ENCODE results near the gene MYO7A. TPM values are rescaled to one million over a fixed set of nuclear protein-coding genes. Genes with fewer than 3 reads are reported as not detected.

Gene MYO7A
- total RNA-seq, 1 donor from 2014 or later = 0.16 TPM

DNA sequence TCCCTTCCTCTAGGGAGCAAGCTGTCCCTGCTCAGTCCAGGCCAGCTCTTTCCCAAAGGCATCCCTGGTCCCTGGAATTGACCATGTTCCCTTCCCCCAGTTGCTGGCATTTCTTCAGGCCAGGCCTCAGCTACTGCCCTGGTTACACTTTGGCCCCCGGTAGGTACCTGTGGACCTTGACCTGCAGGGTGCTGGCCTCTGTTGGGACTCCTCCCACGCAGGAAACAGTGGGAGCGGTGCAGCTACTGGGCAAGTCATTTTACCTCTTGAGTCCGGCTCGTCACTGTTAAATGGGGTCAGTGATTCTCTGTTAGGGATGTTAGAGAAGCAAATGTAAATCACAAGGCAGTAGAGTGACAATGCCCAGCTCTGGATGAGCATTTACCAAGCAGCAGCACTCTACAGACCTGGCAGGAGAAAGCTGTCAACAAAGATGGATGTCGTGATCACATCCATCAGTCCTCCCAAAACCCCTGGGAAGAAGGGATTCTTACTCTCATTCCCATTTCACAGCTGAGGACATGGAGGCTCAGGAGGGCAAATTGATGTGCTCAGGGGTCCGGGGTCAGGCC, 16.9 kb downstream of the MYO7A start:
- no peak overlapping the region for H3K27ac Mint-ChIP-seq (ENCODE audit: unreplicated experiment)
- no peaks in the 10 kb centered on the region for H3K79me2 ChIP-seq (ENCODE audit: insufficient read depth, low read length)
- no peak overlapping the region for H3K4me3 Mint-ChIP-seq (ENCODE audit: unreplicated experiment)
- no peak for DNase-seq (ENCODE audit: low read depth)
- H3K36me3 ChIP-seq (ENCODE audit: insufficient read depth, low read length) = no peaks in the 10 kb centered on the region
- H2AFZ ChIP-seq (ENCODE audit: low read depth, low read length) = no peak overlapping the region
- no peak overlapping the region for H3K4me3 ChIP-seq (ENCODE audit: insufficient read depth, low read depth, low read length)
- H3K9ac ChIP-seq (ENCODE audit: low read length) = no peak overlapping the region
- peaks cover 53% of the 10 kb centered on the region for H3K27me3 Mint-ChIP-seq (ENCODE audit: low read depth, unreplicated experiment)
- H3K9me3 ChIP-seq (ENCODE audit: insufficient read depth, low read depth, low read length) = no peaks in the 10 kb centered on the region
- H3K9me3 Mint-ChIP-seq (ENCODE audit: unreplicated experiment) = no peaks in the 10 kb centered on the region
- no peak overlapping the region for H3K27ac ChIP-seq (ENCODE audit: low read depth, low read length)
- no peak for FAIRE-seq
- TF ChIP-seq, protein P1, sequence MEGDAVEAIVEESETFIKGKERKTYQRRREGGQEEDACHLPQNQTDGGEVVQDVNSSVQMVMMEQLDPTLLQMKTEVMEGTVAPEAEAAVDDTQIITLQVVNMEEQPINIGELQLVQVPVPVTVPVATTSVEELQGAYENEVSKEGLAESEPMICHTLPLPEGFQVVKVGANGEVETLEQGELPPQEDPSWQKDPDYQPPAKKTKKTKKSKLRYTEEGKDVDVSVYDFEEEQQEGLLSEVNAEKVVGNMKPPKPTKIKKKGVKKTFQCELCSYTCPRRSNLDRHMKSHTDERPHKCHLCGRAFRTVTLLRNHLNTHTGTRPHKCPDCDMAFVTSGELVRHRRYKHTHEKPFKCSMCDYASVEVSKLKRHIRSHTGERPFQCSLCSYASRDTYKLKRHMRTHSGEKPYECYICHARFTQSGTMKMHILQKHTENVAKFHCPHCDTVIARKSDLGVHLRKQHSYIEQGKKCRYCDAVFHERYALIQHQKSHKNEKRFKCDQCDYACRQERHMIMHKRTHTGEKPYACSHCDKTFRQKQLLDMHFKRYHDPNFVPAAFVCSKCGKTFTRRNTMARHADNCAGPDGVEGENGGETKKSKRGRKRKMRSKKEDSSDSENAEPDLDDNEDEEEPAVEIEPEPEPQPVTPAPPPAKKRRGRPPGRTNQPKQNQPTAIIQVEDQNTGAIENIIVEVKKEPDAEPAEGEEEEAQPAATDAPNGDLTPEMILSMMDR (IDR thresholded peaks at IDR 0.05; ENCODE audit: insufficient read depth, low read depth, low read length) = no peak
- no peak for TF ChIP-seq EZH2 (IDR thresholded peaks at IDR 0.05; ENCODE audit: insufficient read depth, low read length)
- no peaks in the 10 kb centered on the region for H3K36me3 Mint-ChIP-seq (ENCODE audit: low read depth, unreplicated experiment)
- peaks cover 4% of the 10 kb centered on the region for H3K4me1 Mint-ChIP-seq (ENCODE audit: low read depth, unreplicated experiment)
- peaks cover 15% of the 10 kb centered on the region for H3K4me1 ChIP-seq (ENCODE audit: insufficient read depth, low read length)
- peaks cover 7% of the 10 kb centered on the region for H3K27me3 ChIP-seq (ENCODE audit: insufficient read depth, low read length)
- H3K4me2 ChIP-seq (ENCODE audit: low read length) = no peak overlapping the region
- H4K20me1 ChIP-seq (ENCODE audit: insufficient read depth, low read length) = no peaks in the 10 kb centered on the region

DNA sequence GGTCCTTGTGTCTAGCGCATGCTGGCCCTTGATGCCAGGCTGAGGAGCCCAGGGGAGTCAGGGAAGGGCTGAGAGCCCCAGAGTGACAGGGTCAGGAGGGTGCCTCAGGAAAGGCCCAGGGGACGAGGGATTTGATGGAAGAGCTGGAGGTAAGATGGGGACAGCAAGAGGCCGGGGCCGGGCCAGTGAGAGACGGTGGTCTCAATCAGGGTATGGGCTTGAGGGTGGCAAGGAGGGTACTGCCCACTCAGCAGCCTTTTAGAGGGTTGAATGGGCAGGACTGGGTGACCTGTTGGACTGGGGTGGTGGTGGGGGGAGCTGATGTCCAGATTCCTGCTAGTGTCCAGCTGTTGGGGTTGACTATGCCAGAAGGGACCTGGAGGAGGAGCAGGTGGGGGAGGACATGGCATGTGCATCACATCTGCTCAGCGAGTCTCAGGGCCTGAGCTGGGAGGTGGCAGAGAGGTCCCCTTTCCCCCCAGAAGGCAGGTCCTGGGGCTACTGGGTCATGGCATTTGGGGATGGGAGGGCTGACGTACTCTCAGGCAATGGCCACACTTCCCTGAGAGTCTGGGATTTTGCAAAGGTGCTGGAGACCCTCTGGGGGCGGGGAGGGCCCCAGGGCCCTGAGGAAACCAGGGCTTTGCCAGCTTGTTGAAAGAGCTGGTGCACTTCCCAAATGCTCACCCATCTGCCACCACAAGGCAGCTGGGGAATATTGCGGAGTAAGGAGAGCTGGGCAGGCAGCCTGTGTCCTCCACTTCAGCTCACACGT, 18.4 kb downstream of the MYO7A start:
- Mint-ChIP-seq H3K4me1 (ENCODE audit: low read depth, unreplicated experiment) (peaks cover 4% of the 10 kb centered on the region), H3K27ac (ENCODE audit: unreplicated experiment) (no peak overlapping the region), H3K4me3 (ENCODE audit: unreplicated experiment) (no peak overlapping the region), H3K27me3 (ENCODE audit: low read depth, unreplicated experiment) (peaks cover 65% of the 10 kb centered on the region), H3K9me3 (ENCODE audit: unreplicated experiment) (no peaks in the 10 kb centered on the region), H3K36me3 (ENCODE audit: low read depth, unreplicated experiment) (no peaks in the 10 kb centered on the region)
- Histone ChIP-seq H3K9me3 (ENCODE audit: insufficient read depth, low read depth, low read length) (no peaks in the 10 kb centered on the region), H3K27me3 (ENCODE audit: insufficient read depth, low read length) (peaks cover 7% of the 10 kb centered on the region), H4K20me1 (ENCODE audit: insufficient read depth, low read length) (no peaks in the 10 kb centered on the region), H3K27ac (ENCODE audit: low read depth, low read length) (no peak overlapping the region), H3K4me3 (ENCODE audit: insufficient read depth, low read depth, low read length) (no peak overlapping the region), H3K36me3 (ENCODE audit: insufficient read depth, low read length) (no peaks in the 10 kb centered on the region), H2AFZ (ENCODE audit: low read depth, low read length) (no peak overlapping the region), H3K9ac (ENCODE audit: low read length) (no peak overlapping the region), H3K4me1 (ENCODE audit: insufficient read depth, low read length) (peaks cover 8% of the 10 kb centered on the region), H3K4me2 (ENCODE audit: low read length) (no peak overlapping the region), H3K79me2 (ENCODE audit: insufficient read depth, low read length) (no peaks in the 10 kb centered on the region)
- DNase-seq (ENCODE audit: low read depth) (no peak), FAIRE-seq (no peak)
- TF ChIP-seq, protein P1 (IDR thresholded peaks at IDR 0.05; ENCODE audit: insufficient read depth, low read depth, low read length) = no peak
- TF ChIP-seq EZH2 (IDR thresholded peaks at IDR 0.05; ENCODE audit: insufficient read depth, low read length) = no peak

DNA sequence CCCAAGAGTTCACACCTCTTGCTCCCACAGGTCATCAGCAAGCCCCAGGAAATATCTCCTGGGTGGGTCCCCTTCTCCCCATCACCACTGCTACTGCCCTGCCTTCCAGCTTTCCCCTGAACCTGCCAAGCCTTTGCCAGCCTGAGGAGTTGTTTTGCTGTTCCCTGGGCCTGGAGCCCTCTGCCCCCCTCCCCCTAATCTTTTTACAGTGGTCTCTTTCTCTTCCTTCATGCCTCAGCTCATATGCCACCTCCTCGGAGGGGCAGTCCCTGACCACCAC, 18.9 kb downstream of the MYO7A start:
- H2AFZ ChIP-seq (ENCODE audit: low read depth, low read length) = no peak overlapping the region

More for the DNA sequence above, 18.9 kb downstream of the MYO7A start:
- DNase-seq (ENCODE audit: low read depth) (no peak), FAIRE-seq (no peak)
- Mint-ChIP-seq H3K36me3 (ENCODE audit: low read depth, unreplicated experiment) (no peaks in the 10 kb centered on the region), H3K9me3 (ENCODE audit: unreplicated experiment) (no peaks in the 10 kb centered on the region), H3K27ac (ENCODE audit: unreplicated experiment) (no peak overlapping the region), H3K4me3 (ENCODE audit: unreplicated experiment) (no peak overlapping the region), H3K4me1 (ENCODE audit: low read depth, unreplicated experiment) (peaks cover 4% of the 10 kb centered on the region), H3K27me3 (ENCODE audit: low read depth, unreplicated experiment) (peaks cover 69% of the 10 kb centered on the region)
- Histone ChIP-seq H3K4me2 (ENCODE audit: low read length) (no peak overlapping the region), H4K20me1 (ENCODE audit: insufficient read depth, low read length) (no peaks in the 10 kb centered on the region), H3K4me1 (ENCODE audit: insufficient read depth, low read length) (peaks cover 4% of the 10 kb centered on the region), H3K79me2 (ENCODE audit: insufficient read depth, low read length) (no peaks in the 10 kb centered on the region), H3K4me3 (ENCODE audit: insufficient read depth, low read depth, low read length) (no peak overlapping the region), H3K27ac (ENCODE audit: low read depth, low read length) (no peak overlapping the region), H3K27me3 (ENCODE audit: insufficient read depth, low read length) (peaks cover 7% of the 10 kb centered on the region), H3K9me3 (ENCODE audit: insufficient read depth, low read depth, low read length) (no peaks in the 10 kb centered on the region), H3K9ac (ENCODE audit: low read length) (no peak overlapping the region), H3K36me3 (ENCODE audit: insufficient read depth, low read length) (no peaks in the 10 kb centered on the region)
- no peak for TF ChIP-seq EZH2 (IDR thresholded peaks at IDR 0.05; ENCODE audit: insufficient read depth, low read length)
- TF ChIP-seq, protein P1 (IDR thresholded peaks at IDR 0.05; ENCODE audit: insufficient read depth, low read depth, low read length) = no peak
